GM19455 (cell line): ENCODE results near the gene CBFA2T2.

Experiments used
- ATAC-seq: cut with Tn5 transposase; IDR thresholded peaks from one replicate; pipeline ENCODE4 v1.9.1; 2021; ENCODE audit not compliant: unreplicated experiment

The CBFA2T2 gene

GRCh38 chr20:33663161-33664084 lies 173.5 kb downstream of the CBFA2T2 start:
- ATAC-seq, result no peak

GRCh38 chr20:33664085-33664761 lies 174.3 kb downstream of the CBFA2T2 start:
- ATAC-seq, result no peak

DNA sequence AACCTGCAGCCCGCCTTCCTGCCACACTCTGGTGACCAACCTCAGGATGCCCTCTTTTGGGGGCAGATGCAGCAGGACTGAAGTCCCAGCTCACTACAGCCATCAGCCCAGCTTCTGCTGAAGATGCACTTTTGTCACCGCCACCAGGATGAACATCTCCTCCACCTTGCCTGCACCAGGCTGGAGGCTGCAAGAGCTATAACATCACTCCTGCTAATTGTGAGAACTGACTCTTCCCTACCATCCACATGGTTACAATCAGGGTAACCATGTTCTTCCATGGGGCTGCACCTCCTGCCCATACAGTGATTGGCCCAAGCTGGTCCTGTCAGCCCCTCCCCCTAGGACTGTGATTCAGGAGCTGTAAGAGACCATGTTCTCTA lies 174.9 kb downstream of the CBFA2T2 start:
- no peak for ATAC-seq

- ATAC-seq, result peak; percentile 64
Observed at GRCh38 chr20:33666293-33667244, 176.7 kb downstream of the CBFA2T2 start, which contains the start of gene ACTL10. ACTL10 (plus strand) TSS chr20:33666943; CDS start chr20:33667498, 555 bp downstream.

- ATAC-seq, result peak; percentile 7
Observed at GRCh38 chr20:33667245-33667675, 177.4 kb downstream of the CBFA2T2 start.

GRCh38 chr20:33667676-33668465 lies 178.0 kb downstream of the CBFA2T2 start:
- ATAC-seq, result peak; percentile 36

- ATAC-seq, result no peak
Observed at GRCh38 chr20:33668466-33669155, 178.7 kb downstream of the CBFA2T2 start.

DNA sequence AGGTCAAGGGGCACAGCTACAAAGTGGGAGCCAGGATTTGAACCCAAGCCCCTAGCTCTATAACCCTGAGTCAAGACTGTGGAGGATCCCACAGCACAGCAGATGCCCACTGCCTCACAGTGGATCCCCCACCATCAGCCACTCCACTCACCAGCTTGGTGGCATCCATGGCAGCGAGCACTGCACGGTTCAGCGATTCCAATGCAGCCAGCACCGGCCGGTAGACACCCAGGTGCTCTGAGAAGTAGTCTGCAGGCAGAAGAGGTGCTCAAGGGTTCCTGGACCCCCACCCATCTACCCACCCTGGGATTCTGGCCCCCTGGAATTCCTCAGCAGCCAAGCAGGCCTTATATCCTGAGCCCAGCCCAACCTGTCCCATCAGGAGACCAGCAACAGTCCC lies 179.3 kb downstream of the CBFA2T2 start:
- no peak for ATAC-seq

DNA sequence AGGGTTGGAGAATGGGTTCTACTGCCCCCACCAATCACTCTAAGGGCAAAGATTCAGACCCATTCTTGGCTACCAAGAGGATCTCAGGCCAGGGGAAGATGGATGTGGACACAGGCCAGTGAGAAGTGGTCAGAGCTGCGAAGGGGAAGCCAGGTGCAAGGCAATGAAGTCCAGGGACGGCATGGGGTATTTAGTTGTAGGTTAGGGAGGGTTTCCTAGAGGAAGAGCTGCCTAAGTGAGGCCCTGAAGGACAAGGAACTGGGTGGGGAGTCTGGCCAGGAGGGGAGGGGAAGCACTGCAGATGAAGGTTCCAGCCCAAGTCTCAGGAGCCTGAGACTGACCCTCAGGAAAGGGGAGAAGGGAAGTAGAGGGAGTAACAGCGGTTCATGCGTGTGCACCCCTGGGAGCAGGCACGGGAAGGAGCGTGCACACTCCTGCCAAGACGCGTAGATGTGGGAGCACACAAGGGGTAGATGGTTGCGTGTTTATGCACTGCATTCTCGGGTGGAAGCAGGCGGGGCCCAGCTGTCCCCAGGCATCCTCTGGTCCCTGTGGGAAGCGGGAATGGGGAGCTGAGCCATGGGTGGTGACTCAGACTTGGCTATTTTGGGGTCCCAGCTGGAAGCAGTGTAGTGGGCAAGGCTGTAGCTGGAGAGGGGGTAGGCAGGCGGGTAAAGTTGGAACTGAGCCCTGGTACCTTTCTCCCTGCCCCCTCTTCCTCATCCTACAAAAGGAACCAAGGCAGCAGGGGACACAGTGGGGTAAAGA lies 180.2 kb downstream of the CBFA2T2 start:
- no peak for ATAC-seq

GRCh38 chr20:33670715-33671499 lies 181.0 kb downstream of the CBFA2T2 start:
- no peak for ATAC-seq

- no peak for ATAC-seq
Observed at GRCh38 chr20:33671573-33672288, 181.8 kb downstream of the CBFA2T2 start.

GRCh38 chr20:33672426-33673113 lies 182.7 kb downstream of the CBFA2T2 start:
- ATAC-seq, result no peak

DNA sequence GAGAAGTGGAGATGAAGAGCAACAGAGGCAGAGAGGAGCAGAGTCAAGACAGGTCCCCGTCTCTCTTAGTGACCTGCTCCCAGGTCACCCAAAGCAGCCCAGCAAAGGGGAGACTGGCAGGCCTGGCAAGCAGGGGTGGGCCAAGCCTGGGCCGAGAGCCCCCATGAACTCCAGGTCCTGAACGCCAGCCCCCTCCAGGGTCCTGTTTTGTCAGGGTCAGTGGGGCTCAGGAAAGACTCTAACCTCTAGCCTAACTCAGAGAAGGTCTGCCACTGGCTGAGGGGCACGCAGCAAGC lies 183.2 kb downstream of the CBFA2T2 start:
- ATAC-seq, result no peak

- no peak for ATAC-seq
Observed at GRCh38 chr20:33673410-33674293, 183.8 kb downstream of the CBFA2T2 start.

GRCh38 chr20:33674294-33675135 lies 184.6 kb downstream of the CBFA2T2 start, which contains the start of gene NECAB3:
NECAB3 (minus strand) TSS chr20:33674428; CDS start chr20:33674352, 76 bp downstream.
- no peak for ATAC-seq
